ENCODE results near the gene PIGZ.
A peak's percentile ranks its signal among the peaks of the same experiment; 100 is the strongest.

PIGZ gene

DNA sequence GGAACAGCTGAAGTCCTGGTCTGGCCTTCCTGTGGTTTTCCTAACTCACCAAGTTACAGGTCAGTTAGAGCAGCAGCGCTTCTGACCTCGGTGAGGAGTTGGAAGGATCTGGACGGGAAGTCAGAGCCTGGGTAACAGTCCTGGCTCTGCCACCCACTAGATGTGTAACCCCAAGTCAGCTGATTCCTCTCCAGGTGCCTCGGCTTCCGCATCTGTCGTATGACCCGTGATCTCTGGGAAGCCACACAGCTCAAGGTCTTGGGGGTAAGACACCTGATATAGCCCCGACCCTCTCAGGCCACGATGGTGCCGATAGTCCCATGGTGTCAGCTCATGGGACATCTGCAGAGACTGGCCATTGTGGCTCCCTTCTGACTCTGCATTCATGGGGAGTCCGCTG is 8.3 kb upstream of the PIGZ start:
- no peak for DNase-seq

DNA sequence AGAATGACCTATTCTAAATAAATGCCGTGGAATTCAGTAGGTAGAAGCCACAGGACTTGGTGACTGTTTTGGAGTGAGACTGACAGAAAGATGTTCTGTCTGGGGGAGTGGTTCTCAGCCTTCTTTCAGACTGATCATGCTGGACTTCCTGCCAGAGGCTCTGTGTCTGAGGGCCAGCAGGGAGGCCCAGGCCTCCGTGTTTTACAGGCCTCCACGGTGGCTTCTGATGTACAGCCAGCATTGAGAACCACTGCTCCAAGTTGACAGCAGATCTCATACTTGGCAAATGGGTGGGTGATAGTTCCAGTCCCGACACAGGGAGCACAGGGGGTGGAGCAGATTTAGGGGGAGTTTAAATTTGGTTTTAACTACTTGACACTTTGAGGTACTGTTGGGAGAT is 6.7 kb upstream of the PIGZ start:
- DNase-seq, result no peak

DNA sequence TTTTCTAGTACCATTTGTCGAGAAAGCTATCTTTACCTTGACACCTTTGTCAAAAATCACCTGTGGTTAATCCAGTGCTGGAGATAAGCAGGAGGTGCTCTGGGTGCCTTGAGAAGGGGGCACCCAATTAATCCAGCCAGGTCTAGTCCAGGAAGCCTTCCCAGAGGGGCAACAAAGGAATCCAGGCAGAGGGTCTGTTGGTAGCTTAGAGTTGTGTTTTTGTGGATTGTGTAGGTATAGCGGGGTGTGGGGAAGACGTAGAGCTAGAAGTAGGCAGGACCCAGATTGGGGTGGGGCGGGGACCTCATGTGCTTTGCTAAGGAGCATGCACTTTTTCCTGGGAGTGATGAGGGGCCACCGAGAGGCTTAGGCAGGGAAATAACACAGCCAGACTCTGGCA is 6.0 kb upstream of the PIGZ start:
- DNase-seq, result no peak

DNA sequence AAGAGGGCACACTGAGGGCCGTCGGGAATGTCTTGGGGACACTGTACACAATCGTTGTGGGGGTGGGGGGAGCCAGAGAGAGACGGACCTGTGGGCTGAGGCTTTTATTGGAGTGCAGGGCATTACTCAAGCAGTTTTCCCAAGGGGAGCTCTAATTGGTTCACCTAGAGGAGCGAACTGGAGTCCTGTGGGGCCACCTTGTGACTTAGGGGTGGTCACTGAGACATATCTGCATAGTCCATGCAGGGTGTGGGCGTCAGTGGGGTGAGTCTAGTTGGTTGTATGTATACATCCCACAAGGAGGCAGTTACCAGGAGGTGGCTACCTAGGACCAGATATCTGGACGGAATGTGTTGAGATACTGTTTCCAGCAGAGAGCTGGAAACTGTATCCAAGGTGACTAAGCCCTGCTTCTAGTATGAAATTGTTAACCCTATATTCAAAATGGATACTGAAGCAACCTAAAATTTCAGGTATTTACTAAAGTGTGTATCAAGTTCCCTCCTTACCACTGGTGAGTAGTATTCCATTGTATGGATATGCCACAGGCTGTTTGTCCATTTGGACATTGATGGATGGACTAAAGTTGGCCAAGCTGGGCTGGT is 2.6 kb upstream of the PIGZ start:
- no peak for DNase-seq

DNA sequence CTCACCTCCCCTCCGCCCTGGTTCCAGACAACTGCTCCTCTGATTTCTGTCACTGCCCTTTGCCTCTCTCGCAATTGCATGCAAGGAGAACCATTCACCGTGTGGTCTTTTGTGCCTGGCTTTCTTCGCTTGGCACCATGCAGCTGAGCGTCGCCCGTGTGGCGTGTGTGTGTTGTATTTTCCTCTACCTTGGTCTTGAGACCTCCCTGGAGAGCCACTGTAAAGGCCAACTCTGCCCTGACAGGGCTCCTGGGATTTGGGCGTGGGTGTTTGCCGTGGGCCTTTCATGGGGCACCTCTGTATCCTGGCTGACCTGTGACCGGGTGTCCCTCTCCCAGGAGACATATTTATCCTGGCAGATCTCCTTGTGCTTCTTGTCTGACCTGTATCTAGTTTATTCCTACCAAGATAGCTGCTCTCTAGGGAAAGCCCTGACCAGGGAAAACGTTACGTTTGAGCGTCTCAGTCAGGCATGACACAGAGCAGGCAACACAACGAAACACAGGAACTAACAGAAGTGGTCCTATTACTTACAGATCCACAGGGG is 2.0 kb upstream of the PIGZ start:
- no peak for DNase-seq

DNA sequence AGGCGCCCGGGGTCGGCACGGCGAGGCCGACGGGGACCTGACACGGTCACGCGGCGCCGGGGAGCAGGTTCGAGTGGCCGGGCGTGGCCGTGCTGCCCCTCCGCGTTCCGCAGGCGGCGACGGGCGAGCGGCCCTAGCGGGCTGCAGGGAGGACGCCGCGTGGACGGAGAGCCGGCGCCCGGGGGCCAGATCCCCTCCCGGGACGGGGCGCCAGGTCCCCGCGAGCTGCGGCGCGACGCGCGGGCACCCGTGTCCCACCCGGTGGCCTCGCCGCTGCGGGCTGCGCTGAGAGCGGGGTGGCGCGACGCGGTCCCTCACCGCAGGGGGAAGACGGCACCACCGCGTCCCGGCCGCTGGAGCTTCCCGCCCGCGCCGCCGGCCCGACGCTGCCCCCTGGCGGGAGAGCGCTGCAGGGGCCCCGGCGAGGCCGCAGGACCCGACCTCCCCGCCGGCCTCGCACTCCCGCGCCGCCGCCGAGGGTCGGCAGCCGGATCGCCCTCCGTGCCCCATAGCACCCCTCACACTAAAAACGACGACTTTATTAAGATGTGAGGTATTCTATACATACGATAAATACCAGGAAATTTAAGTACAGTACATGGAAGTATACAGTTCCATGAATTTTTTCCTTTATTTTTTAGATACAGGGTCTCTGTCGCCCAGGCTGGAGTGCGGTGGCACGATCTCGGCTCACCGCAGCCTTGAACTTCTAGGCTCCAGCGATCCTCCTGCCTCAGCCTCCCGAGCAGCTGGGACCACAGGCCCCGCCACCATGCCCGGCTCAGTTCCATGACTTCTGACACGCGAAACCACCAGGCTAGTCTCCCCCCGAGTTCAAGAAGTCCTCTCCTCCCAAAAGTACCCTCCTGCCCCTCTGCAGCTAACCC is 1.3 kb upstream of the PIGZ start:
- DNase-seq, result peak; percentile 70 to 71

DNA sequence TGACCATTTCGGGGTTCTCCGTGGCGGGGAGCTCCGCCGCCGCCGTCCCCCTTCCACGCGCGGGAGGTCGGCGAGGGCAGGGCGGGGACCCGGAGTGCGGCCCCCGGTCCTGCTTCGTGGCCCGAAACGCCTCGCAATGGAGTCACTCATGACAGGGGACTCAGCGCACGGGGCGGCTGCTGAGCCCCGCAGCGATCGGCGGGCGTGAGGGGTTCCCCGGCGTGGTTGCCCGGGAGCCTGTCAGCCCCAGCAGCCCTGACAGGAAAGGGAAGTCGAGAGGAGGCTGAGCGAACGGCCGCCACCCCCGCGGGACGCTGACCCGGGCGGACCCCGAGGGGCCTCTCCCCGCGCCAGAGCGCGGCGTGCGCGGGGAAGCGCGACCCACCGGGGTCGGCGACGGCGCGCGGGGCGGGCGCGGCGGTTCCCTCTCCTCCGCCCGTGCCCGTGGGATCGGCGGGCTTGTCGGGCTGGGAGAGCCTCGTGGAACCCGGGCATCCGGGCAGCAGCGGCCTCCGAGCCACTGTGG is 564 bp upstream of the PIGZ start:
- DNase-seq, result peak; percentile 32 to 35

DNA sequence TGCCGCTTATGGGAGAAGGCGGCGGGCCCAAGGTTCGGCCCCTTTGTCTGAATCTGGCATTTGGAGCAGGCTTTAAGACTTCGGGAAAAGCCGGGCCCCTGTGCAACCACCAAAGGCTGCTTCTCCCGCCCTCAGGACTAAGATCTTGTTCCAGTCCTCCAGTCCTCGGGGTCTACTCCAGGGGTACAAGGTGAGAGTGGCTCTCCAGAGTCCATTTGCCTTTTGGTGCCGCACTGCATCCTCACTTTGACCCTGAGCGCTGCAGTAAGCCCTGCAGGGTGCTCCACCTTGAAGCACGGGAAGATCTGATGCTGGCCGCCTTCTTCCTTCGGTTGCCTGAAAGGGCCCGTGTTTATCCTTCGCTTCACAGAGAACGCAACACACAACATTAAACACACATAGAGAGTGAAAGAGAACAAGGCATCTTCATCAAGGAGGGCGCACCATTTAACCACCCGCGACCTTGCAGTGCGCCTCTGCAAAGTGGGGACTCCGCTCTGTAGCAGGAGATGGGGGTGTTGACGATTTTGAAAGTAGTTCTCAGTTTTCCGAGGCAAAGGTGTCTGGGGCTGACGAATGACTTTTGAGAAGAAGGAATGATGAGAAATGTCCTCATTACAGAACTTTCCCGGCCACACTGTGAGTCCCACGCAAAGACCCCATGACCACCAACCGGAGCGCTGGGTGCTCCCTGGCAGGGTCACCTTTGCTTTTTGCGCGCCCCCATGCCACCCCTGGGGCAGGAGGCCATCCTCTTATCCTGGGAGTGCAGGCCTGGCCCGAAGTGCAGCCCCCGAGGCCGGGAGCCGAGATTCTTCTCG is 1.0 kb downstream of the PIGZ start:
- no peak for DNase-seq

DNA sequence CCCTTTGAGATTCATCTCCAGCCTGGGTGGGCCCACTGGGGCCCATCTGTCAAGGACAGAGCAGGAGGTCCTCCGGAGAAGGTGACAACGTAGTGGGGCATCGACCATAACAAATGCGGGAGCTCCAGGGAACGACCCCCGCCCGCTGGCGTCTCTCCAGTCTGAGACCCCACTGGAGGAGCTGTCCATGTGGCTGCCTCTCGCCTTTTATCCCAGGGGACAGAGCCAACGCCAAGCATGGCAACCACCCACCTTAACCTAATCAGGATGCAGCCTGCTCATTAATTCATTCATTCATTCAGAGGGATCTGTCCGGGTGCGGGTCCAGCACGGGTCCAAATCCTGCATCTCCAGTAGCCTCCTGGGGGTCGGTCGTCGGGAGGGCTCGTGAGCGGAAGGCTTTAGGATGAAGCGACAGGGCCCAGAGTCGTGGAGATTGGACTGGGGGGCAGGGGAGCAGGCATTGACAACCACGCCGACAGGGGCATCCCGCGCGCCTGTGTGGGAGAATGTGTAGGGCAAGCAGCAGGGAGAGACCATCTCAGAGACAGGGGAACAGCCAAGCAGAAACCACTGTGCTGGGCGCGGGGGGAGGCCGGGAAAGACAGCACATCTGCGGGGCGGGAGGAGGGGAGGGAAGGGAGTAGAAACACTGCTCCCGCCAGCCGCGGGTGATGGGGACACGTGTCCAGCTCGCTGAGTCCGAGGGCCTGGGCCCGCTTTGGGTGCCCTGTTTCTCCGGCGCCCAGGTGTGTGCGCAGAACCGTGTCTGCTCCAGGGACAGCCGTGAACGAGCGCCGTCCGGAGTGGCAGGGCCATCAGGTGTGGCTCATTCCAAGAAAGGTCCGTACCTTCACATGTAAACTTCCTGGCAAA is 1.9 kb downstream of the PIGZ start:
- no peak for DNase-seq

DNA sequence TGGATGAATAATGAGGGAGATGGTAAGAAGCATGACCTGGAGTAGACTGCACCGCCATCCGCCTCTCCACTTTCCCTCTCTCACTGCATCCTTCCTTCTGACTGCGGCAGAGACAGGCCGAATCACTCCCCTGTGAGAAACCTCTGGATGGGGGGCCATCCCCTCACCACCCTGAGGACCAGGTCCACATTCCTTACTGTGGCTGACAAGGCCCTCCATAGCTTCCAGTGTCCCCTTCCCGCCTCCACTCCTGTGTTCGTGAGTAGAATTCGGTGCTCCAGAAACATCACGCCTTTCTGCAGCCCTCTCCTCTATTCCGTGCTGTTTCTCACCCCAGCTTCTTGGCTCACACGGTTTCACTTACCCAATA is 2.8 kb downstream of the PIGZ start:
- DNase-seq, result no peak

DNA sequence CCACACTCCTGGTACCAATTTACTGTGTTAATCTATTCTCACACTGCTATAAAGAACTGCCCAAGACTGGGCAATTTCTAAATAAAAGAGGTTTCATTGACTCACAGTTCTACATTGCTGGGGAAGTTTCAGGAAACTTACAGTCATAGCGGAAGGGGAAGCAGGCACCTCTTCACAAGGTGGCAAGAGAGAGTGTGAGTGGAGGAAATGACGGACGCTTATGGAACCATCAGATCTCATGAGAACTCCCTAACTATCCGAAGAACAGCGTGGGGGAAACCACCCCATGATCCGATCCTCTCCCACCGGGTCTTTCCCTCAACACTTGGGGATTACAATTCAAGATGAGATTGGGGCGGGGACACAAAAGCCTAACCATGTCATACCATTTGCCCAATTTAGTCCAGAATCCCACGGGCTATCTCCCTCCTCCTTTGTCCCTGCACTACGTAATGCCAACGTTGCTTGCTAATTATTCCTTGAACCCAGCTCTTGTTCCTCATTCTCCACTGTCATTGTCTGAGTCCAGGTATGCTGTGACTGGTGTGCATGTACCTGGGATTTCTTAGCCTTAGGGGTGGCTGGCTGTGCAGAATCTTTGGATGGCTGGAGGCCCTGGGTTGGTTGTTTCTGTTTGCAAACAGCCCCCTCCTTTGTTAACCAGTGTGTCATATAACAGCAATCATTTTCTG is 3.4 kb downstream of the PIGZ start:
- no peak for DNase-seq

DNA sequence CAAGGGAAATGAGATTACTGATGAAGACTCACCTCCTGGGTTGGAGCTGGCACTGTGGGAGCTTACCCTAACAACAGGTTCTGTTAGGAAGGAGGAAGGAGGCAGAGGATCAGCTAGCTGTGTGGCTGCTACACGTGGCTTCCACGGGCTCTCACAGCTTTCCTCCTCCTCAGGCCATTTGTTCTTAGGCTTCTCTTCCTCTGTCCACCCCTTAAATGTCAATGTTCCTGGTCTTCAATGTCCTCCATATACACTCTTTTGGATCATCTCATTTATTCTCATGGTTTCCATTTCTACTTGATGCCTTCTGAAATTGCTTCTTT is 5.0 kb downstream of the PIGZ start:
- no peak for DNase-seq

DNA sequence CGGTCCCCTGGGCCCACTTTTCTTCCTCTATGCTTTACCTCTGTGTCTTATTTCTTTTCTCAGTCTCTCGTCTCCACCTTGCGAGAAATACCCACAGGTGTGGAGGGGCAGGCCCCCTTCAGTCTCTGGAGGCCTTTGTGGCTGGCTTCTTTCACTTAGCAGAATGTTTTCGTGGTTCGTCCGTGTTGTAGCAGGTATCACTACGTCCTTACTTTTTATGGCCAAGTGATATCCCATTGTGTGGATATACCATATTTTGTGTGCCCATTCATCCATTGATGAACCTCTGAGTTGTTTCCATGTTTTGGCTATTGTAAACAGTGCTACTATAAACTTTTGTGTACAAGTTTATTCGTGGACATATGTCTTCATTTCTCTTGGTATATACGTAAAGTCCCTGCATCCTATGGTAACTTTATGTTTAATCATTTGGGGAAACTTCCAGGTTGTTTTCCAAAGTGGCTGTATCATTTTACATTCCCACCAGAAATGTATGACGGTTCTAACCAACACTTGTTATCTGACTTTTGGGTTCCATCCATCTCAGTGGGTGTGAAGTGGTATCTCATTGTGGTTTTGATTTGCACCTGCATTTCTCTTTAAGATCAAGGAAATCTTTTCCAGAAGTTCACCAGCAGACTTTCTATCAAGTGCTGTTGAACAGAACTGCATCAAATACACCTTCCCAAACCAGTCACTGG is 5.6 kb downstream of the PIGZ start:
- no peak for DNase-seq

DNA sequence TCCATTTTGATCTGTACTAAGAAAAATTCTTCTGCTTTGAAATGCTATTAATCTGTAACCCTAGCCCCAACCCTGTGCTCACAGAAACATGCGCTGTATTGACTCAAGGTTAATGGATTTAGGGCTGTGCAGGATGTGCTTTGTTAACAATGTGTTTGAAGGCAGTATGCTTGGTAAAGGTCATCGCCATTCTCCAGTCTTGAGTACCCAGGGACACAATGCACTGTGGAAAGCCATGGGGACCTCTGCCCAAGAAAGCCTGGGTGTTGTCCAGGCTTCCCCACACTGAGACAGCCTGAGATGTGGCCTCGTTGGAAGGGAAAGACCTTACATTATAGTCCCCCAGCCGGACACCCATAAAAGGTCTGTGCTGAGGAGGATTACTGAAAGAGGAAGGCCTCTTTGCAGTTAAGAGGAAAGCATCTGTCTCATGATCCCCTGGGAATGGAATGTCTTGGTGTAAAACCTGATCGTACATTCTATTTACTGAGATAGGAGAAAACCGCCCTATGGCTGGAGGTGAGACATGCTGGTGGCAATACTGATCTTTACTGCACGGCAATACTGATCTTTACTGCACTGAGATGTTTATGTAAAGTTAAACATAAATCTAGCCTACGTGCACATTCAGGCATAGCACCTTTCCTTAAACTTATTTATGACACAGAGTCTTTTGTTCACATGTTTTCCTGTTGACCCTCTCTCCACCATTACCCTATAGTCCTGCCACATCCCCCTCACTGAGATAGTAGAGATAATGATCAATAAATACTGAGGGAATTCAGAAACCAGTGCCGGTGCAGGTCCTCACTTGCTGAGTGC is 6.3 kb downstream of the PIGZ start:
- DNase-seq, result no peak

DNA sequence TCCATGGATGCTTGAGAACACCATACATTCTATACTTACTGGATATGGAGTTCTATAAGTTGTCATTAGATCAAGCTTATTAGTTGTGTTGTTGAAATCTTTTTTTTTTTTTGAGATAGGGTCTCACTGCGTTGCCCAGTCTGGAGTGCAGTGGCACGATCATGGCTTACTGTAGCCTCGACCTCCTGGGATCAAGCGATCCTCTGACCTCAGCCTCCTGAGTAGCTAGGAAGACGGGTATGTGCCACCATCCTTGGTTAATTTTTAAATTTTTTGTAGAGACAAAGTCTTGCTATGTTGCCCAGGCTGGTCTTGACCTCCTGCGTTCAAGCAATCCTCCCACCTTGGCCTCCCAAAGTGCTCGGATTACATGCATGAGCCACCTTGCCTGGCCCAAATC is 13.8 kb downstream of the PIGZ start:
- DNase-seq, result no peak

DNA sequence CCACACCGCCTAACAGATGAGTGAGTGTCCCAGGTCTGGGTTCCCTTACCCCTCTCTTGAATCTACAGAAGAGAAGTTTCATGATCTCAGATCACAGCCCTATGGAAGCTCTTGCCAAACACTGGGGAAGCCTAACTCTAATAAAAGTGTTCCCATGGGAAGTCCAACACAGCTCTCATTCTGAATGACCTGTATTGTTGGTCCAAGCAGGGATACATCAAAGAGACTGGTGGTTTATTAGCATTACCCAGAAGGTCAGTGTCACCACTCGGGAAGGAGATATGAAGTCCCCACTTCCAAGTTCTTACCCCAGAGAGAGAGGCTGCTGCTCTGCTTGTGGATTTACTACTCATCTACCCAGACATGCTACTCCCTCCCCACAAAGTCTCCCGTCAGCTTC is 17.3 kb downstream of the PIGZ start:
- no peak for DNase-seq

DNA sequence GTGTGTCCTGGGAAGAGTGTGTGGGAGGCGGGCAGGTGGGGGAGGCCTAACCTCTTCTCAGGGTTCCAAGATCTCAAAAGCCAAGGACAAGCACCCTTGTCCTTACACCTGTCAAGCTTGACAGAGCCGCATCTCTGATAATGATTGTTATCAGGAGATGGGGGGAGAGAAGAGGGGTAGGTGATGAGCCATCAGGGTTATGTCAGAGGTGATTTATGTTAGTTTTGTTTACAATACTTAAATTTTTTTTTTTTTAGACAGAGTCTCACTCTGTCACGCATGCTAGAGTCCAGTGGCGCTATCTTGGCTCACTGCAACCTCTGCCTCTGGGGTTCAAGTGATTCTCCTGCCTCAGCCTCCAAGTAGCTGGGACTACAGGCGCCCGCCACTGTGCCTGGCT is 18.9 kb downstream of the PIGZ start:
- no peak for DNase-seq

DNA sequence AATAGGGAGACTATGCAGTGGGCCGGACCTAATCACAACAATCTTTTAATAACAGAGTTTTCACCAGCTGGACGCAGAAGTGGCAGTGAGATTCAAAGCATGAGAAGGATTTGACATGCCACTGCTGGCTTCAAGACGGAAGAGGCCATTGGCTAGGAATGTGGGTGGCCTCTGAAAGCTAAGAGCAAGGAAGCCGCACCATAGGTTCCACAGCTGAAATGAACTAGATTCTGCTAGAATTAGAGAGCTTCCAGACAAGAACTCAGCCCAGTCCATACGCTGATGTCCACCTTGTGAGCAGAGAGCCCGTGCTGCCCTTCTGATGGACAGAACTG is 19.4 kb downstream of the PIGZ start:
- DNase-seq, result no peak

DNA sequence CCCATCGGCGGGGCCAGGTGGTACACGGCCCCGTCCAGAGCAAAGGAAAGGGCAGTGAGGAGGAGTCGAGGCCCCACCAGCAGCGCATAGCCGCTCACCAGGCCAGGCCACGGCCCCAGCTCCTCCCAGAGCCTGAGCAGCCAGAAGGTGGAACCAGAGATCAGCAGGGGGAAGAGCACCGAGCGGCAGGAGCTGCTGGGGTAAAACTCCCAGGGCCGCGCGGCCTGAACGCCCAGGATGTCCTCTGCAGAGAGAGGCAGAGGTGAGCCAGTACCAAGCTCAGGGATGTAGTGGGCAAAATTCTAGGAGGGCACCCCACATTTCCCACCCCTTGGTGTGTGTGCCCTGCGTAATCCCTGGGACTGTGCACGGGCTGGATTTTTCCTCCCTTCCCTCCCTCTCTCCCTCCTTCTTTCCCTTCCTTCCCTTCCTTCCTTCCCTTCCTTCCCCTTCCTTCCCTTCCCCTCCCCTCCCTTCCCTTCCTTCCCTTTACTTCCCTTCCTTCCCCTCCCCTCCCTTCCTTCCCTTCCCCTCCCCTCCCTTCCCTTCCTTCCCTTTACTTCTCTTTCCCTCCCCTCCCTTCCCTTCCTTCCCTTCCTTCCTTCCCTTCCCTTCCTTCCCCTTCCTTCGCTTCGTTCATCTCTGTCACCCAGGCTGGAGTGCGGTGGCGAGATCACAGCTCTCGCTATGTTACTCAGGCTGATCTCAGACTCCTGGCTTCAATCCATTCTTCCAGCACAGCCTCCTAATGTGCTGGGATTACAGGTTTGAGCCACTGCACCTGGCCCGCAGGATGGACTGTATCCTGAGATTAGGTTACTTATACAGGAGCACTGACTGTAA is 20.0 kb downstream of the PIGZ start:
- no peak for DNase-seq

Measured in CD4-positive, alpha-beta T cell treated with Interleukin-1 beta for 1 hour (primary cell).